Activated CD4-positive, alpha-beta T cell treated with anti-CD3 and anti-CD28 coated beads for 36 hours (primary cell): ENCODE data around the gene ESYT1. TPM values are rescaled to one million over a fixed set of nuclear protein-coding genes. Genes with fewer than 3 reads are reported as not detected.
"Not testable (repeated sequence)": the region's sequence is repeated elsewhere in the genome, so short reads cannot be mapped to it uniquely, and the experiment has no call there.

ENCODE experiments used
- ATAC-seq: fragments of 200-7000 bp; cut with Tn5 transposase; one replicate; pipeline ENCODE4 v1.10.0; 2021; ENCODE audit warnings: mild to moderate bottlenecking, moderate library complexity
- CTCF ChIA-PET: fragments of 350-600 bp; sonication (Branson Sonifier 250); formaldehyde crosslinking; loops from one replicate; lab custom pipeline; 2021; ENCODE audit warnings: antibody characterized with exemption; lab: Charles Lee
- POLR2A ChIA-PET: fragments of 350-600 bp; sonication (Branson Sonifier 250); formaldehyde crosslinking; loops from one replicate; lab custom pipeline; 2021; ENCODE audit warnings: antibody characterized with exemption, inconsistent platforms; lab: Charles Lee
- DNase-seq: peaks from one replicate; pipeline ENCODE4 v3.0.0-alpha.2; 2020
- H3K27ac Mint-ChIP-seq: one replicate; pipeline ENCODE4 v1.8.0; 2021; ENCODE audit warnings: mixed read lengths
- H3K27me3 Mint-ChIP-seq: one replicate; pipeline ENCODE4 v1.8.0; 2021; ENCODE audit warnings: mixed read lengths
- H3K36me3 Mint-ChIP-seq: one replicate; pipeline ENCODE4 v1.8.0; 2021; ENCODE audit warnings: low read depth, mixed read lengths
- H3K4me1 Mint-ChIP-seq: one replicate; pipeline ENCODE4 v1.8.0; 2021; ENCODE audit warnings: mixed read lengths
- H3K4me3 Mint-ChIP-seq: one replicate; pipeline ENCODE4 v1.8.0; 2021; ENCODE audit warnings: mild to moderate bottlenecking, moderate library complexity, mixed read lengths
- H3K9me3 Mint-ChIP-seq: one replicate; pipeline ENCODE4 v1.8.0; 2021; ENCODE audit warnings: low read depth, mixed read lengths
- intact Hi-C, 2 experiments: fragments of 100-400 bp; cut with DNase I in 1 of 2; cut with micrococcal nuclease in 1 of 2; formaldehyde crosslinking; loops; one replicate each; pipeline versions ENCODE4 v1.14.2 to v1.15.1; 2022 to 2024; cut with DNase I, micrococcal nuclease
- total RNA-seq, 2 experiments: library from RNA; stranded (reverse); gene quantifications; one replicate each; pipeline ENCODE4 v1.2.3, GENCODE V29; 2021

ESYT1 gene
- total RNA-seq, 2 experiments from 2014 or later: 132 to 160 TPM

DNA sequence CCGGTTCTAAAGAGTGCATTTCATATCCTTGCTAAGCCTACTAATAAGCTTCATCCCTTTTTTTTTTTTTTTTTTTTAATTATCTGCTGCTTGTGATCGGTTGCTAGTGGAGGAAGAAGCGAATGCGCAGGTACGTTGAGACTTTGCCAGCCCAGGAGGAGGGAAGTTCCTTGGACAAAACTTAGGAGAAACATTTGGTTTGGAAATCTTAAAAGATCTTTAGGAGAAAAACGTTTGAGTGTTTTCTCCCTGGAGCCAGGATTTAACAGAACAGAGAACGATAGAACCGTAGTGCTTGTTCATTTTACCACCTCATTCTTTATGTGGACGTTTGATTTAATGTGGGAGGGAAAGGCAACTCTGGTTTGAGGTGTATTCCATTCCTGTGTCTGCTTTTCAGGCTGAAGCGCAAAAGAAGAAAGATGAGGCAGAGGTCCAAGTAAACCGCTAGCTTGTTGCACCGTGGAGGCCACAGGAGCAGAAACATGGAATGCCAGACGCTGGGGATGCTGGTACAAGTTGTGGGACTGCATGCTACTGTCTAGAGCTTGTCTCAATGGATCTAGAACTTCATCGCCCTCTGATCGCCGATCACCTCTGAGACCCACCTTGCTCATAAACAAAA is 10.9 kb upstream of the ESYT1 start:
- Mint-ChIP-seq H3K4me3 (peak overlapping the region; percentile 97), H3K27ac (peak overlapping the region; percentile 100), H3K36me3 (peaks cover 47% of the 10 kb centered on the region), H3K4me1 (peaks cover 24% of the 10 kb centered on the region)
- intact Hi-C loops: loop anchor here (2.0 to 10.0 kb wide), 9 partner anchors 300 to 1832 kb away; partner anchors contain the start of genes NAB2 (in 2 of the 2), ATP5F1B (in 1 of the 2), CBX5 (in 1 of the 2) and DDIT3 (in 1 of the 2)
- H3K27me3 Mint-ChIP-seq, ATAC-seq, DNase-seq, H3K9me3 Mint-ChIP-seq: not testable (repeated sequence)
- POLR2A ChIA-PET: interaction anchor here (0.7 to 4.7 kb wide), 13 partner anchors 9 to 300 kb away, joined by 3 to 76 read pairs (median 7); partner anchors contain the start of genes ESYT1, MYL6B, PA2G4 and RAB5B
- CTCF ChIA-PET: interaction anchor here (0.9 to 6.1 kb wide), 9 partner anchors 10 to 347 kb away, joined by 5 to 71 read pairs (median 9); partner anchors contain the start of genes MYL6B, PA2G4, RAB5B and RNF41

DNA sequence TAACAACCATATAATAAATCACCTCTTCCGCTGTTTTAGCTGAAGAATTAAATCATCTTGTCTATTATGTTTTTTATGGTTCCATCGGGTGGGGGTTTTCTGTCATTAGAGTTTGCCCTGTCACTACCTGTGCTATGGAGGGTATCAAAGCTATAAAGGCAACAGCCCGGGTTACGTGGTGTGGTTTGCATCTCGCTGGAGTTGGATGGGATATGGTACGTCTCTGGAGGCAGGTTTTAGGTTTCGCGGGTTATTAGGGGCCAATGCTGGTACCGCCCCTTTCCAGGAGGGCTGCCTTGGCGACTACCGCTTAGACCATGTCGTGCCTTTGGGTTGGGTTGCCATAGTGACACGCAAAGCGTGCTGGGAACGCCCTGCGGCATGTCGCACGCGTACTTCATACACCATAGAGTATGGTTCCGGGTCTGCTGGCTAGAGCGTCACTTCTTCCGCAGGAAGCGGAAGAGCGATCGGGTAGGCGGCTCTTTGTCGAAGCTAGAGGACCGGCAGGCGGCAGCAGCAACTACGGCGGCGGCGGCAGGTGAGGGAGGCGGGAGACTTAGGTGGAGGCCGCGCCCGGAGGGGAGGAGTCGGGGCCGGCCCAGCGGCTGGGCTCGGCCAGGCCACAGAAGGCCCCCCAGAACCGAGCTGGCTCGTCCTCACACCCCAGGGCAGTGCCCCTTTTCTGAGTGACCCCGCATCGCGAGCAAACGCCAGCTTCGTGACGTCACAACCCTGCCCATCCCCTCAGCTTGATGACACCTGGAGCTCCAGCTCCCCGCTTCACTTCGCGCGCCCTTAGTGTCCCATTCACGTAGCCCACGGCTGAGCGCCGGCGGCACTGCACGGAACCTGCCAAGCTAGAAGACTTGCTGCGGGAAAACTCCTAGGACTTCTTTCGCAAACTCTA is 10.0 kb upstream of the ESYT1 start, which contains the start of gene ZC3H10:
Gene ZC3H10, plus strand, starts transcription at position 489 of the 910 bp plus-strand sequence. CDS start 2,297 bp downstream, outside the sequence.
- intact Hi-C loops: loop anchor here (1.0 to 10.0 kb wide), 26 partner anchors 8 to 1833 kb away; partner anchors contain the start of genes MYL6 (in 2 of the 2), NAB2 (in 2 of the 2), RPS26 (in 2 of the 2) and SARNP (in 2 of the 2)
- H3K36me3 Mint-ChIP-seq: peaks cover 39% of the 10 kb centered on the region
- ATAC-seq: peak; percentile 77

DNA sequence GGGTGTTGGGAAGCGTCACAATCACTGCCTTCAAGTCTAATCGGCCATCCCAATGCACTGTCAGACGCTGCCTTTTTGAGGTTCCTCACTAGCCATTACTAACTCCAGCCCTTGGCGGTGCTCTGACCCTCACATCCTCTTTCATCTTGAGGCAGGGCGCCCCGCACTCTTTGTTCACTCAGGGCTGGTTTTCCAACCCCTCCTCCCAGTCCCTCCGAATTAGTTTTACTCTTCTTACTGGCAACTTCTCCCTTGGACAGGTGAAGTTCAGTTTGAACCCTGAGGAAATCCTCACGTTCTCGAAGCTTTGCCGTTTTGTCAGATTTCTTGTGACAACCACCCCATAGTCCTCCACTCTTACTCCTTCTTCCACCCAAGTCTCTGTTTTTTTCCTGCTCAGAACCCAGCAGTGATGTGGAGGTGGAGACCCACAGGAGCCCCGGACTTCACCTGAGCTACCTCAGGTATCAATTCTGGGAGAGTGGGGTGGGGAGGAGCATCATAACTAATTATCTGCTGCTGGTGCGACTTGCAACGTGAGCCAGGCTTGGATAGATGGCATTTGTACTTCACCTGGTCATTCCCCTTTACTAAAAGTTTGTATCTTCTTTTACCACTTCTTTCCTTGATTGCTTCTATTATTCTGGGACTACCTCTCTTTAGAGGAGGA is 9.2 kb upstream of the ESYT1 start:
- DNase-seq: no peak

More for the DNA sequence above, 10.0 kb upstream of the ESYT1 start, which contains the start of gene ZC3H10:
- H3K9me3 Mint-ChIP-seq: no peaks in the 10 kb centered on the region
- POLR2A ChIA-PET: interaction anchor here (0.6 to 4.7 kb wide), 16 partner anchors 10 to 379 kb away, joined by 3 to 76 read pairs (median 9); partner anchors contain the start of genes ESYT1, MYL6, ORMDL2 and PA2G4
- peak within 1 kb of the TSS; percentile 97 for H3K4me3 Mint-ChIP-seq
- H3K4me1 Mint-ChIP-seq: peaks cover 24% of the 10 kb centered on the region
- H3K27ac Mint-ChIP-seq: peak within 1 kb of the TSS; percentile 100
- peak; percentile 99 for DNase-seq
- CTCF ChIA-PET: interaction anchor here (0.5 to 6.1 kb wide), 31 partner anchors 8 to 1821 kb away, joined by 3 to 71 read pairs (median 5); partner anchors contain the start of genes ESYT1, MYL6, MYL6B and PA2G4
- no peaks in the 10 kb centered on the region for H3K27me3 Mint-ChIP-seq

DNA sequence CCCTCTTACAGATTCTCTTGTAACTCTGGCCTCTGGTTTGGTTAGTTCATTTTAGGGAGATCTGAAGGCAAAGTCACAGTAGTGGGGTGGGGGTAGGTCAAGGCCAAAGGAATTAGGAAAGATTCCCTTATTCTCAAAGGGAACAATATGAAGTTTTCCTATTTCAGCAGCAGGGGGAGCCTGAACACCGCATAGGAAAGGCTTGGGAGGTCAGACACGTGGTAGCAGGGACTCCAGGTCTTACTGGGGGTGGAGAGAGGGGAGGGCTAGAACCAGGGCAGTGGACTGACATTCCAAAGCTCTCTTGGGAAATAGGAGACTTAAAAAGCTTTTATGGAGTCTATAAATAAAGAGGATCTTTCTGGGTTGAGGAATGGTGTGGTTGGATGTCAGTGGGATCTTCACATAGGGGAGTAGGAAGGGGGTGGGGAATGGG is 8.7 kb upstream of the ESYT1 start:
- H3K27me3 Mint-ChIP-seq: no peaks in the 10 kb centered on the region
- H3K9me3 Mint-ChIP-seq: no peaks in the 10 kb centered on the region
- peaks cover 28% of the 10 kb centered on the region for H3K36me3 Mint-ChIP-seq
- CTCF ChIA-PET: interaction anchor here (0.5 to 6.1 kb wide), 31 partner anchors 9 to 518 kb away, joined by 3 to 71 read pairs (median 4); partner anchors contain the start of genes ESYT1, MYL6, MYL6B and PA2G4
- DNase-seq: peak; percentile 73
- peak overlapping the region; percentile 82 for H3K27ac Mint-ChIP-seq
- POLR2A ChIA-PET: interaction anchor here (1.7 to 4.0 kb wide), 3 partner anchors 9 to 146 kb away, joined by 9 to 48 read pairs (median 14); partner anchors contain the start of genes ESYT1, MYL6 and RAB5B
- peak overlapping the region; percentile 97 for H3K4me3 Mint-ChIP-seq
- peaks cover 24% of the 10 kb centered on the region for H3K4me1 Mint-ChIP-seq
- no peak for ATAC-seq
- intact Hi-C loops: loop anchor here (1.0 to 10.0 kb wide), 15 partner anchors 39 to 1835 kb away; partner anchors contain the start of genes NAB2 (in 2 of the 2), ANKRD52 (in 1 of the 2), ATP5F1B (in 1 of the 2) and CBX5 (in 1 of the 2)

More for the DNA sequence above, 9.2 kb upstream of the ESYT1 start:
- Mint-ChIP-seq H3K27me3 (no peaks in the 10 kb centered on the region), H3K9me3 (no peaks in the 10 kb centered on the region), H3K4me1 (peaks cover 24% of the 10 kb centered on the region), H3K27ac (peak overlapping the region; percentile 82), H3K4me3 (peak overlapping the region; percentile 97), H3K36me3 (peaks cover 31% of the 10 kb centered on the region)
- ChIA-PET CTCF (interaction anchor here (0.5 to 6.1 kb wide), 30 partner anchors 7 to 1822 kb away, joined by 3 to 71 read pairs (median 4); partner anchors contain the start of genes ESYT1, MYL6, MYL6B and PA2G4), POLR2A (interaction anchor here (0.6 to 4.7 kb wide), 16 partner anchors 9 to 380 kb away, joined by 3 to 76 read pairs (median 9); partner anchors contain the start of genes ESYT1, MYL6, ORMDL2 and PA2G4)
- intact Hi-C loops: loop anchor here (1.0 to 10.0 kb wide), 27 partner anchors 7 to 1834 kb away; partner anchors contain the start of genes MYL6 (in 2 of the 2), NAB2 (in 2 of the 2), NABP2 (in 2 of the 2) and RPS26 (in 2 of the 2)
- ATAC-seq: no peak

DNA sequence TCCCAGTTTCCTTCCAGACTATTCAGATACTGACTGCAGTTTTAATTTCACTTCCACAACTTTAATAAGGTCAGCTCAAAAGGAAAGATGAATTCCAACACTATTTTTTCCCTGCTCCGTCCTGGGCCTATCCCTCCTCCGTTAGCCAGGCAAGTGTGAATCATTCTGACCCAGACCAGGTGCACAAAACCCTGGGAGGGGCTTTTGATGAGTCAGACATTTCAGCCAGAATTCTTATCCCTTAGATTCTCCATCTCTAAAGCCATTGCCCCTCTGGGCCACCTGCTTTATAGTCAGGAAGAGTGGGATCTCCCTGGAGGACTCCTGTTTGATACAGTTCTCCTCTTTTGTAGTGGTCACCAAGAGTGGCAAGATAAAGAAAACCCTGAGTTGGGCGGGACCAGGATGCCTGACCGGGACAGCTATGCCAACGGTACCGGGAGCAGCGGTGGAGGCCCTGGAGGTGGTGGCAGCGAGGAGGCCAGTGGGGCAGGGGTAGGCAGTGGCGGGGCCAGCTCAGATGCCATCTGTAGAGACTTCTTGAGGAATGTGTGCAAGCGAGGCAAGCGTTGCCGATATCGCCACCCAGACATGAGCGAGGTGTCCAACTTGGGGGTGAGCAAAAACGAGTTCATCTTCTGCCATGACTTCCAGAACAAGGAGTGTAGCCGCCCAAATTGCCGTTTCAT is 7.8 kb upstream of the ESYT1 start:
- no peaks in the 10 kb centered on the region for H3K9me3 Mint-ChIP-seq
- H3K4me1 Mint-ChIP-seq: peaks cover 26% of the 10 kb centered on the region
- no peak overlapping the region for H3K4me3 Mint-ChIP-seq
- DNase-seq (no peak), ATAC-seq (no peak)
- ChIA-PET POLR2A (no interaction called here), CTCF (interaction anchor here (0.5 to 6.1 kb wide), 25 partner anchors 8 to 517 kb away, joined by 3 to 71 read pairs (median 3); partner anchors contain the start of genes ESYT1, MYL6, MYL6B and PA2G4)
- H3K36me3 Mint-ChIP-seq: peaks cover 28% of the 10 kb centered on the region
- peak overlapping the region; percentile 58 for H3K27ac Mint-ChIP-seq
- no peaks in the 10 kb centered on the region for H3K27me3 Mint-ChIP-seq
- intact Hi-C loops: no loop called here

DNA sequence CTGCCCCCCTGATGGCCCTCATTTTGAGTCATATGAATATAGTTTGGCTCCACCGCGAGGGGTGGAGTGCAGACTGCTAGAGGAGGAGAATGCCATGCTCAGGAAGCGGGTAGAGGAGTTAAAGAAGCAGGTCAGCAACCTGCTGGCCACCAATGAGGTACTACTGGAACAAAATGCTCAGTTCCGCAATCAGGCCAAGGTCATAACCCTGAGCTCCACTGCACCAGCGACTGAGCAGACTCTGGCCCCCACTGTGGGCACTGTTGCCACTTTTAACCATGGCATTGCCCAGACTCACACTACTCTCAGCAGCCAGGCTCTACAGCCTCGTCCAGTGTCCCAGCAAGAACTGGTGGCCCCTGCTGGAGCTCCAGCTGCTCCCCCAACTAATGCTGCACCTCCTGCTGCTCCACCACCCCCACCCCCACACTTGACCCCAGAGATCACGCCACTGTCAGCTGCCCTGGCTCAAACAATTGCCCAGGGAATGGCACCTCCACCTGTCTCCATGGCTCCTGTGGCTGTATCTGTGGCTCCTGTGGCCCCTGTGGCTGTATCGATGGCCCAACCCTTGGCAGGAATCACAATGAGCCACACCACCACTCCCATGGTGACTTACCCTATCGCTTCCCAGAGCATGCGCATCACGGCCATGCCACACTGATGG is 6.7 kb upstream of the ESYT1 start:
- intact Hi-C loops: no loop called here
- ATAC-seq (no peak), DNase-seq (no peak)
- POLR2A ChIA-PET: no interaction called here
- H3K27me3 Mint-ChIP-seq: no peaks in the 10 kb centered on the region
- CTCF ChIA-PET: interaction anchor here (0.6 to 1.1 kb wide), 3 partner anchors 12 to 343 kb away, joined by 3 read pairs; no protein-coding TSS in a partner anchor
- no peak overlapping the region for H3K27ac Mint-ChIP-seq
- H3K4me1 Mint-ChIP-seq: peaks cover 28% of the 10 kb centered on the region
- H3K36me3 Mint-ChIP-seq: peaks cover 28% of the 10 kb centered on the region
- no peaks in the 10 kb centered on the region for H3K9me3 Mint-ChIP-seq
- H3K4me3 Mint-ChIP-seq: no peak overlapping the region

DNA sequence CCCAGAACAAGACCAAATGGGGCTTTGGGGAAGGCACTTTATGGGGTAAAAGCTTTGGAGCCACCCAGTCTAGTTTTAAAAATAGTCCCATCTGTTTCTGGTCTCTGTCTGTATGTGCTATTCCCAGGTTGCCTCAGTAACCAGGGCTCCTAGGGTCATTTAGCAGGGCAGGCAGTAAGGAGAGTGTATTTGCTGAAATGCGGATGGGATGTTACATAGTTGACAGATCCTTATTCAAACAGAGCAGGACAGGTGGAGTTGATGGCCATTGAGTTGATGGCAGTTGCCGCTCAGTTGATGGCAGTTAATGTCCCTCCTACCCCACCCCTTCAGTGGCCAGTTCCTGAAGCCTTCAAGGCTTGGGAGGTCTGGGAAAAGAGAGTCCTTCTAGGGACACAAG is 5.4 kb upstream of the ESYT1 start:
- no peak for DNase-seq
- H3K4me1 Mint-ChIP-seq: peaks cover 41% of the 10 kb centered on the region
- POLR2A ChIA-PET: no interaction called here
- H3K27ac Mint-ChIP-seq: no peak overlapping the region
- no peak overlapping the region for H3K4me3 Mint-ChIP-seq
- H3K27me3 Mint-ChIP-seq: no peaks in the 10 kb centered on the region
- no peak for ATAC-seq
- CTCF ChIA-PET: interaction anchor here (0.6 to 7.4 kb wide), 6 partner anchors 29 to 111 kb away, joined by 3 to 112 read pairs (median 4); partner anchors contain the start of genes MYL6B, RNF41 and SMARCC2
- peaks cover 16% of the 10 kb centered on the region for H3K36me3 Mint-ChIP-seq
- H3K9me3 Mint-ChIP-seq: no peaks in the 10 kb centered on the region
- intact Hi-C loops: no loop called here

DNA sequence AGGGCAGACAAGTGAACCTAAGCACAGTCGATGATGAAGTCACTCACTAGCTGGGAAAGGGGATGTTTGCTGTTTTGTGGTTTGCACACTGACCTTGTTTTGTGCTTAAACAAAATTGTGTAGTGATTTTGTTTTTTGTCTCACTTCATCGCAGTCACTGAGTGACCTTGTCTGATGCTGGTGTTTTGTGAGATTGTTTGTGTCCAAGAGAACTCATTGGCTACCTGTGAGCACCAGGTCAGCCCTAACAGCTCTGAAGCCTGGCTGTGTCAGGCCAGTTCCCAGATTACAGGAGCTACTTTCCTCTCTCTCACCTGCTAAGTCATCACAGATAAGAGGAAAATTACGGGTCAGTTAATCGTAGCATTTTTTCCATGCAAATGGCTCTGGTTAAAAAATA is 3.9 kb upstream of the ESYT1 start:
- intact Hi-C loops: no loop called here
- Mint-ChIP-seq H3K27me3 (no peaks in the 10 kb centered on the region), H3K27ac (peak overlapping the region; percentile 4), H3K4me3 (no peak overlapping the region), H3K4me1 (peaks cover 36% of the 10 kb centered on the region), H3K36me3 (peaks cover 15% of the 10 kb centered on the region), H3K9me3 (no peaks in the 10 kb centered on the region)
- ATAC-seq: no peak
- POLR2A ChIA-PET: no interaction called here
- CTCF ChIA-PET: interaction anchor here (0.6 to 7.4 kb wide), 10 partner anchors 15 to 99 kb away, joined by 3 to 112 read pairs (median 4); partner anchors contain the start of genes MYL6B, RNF41 and SMARCC2
- no peak for DNase-seq
